ENCODE measurements around the gene VPS13C.
A peak's percentile ranks its signal among the peaks of the same experiment; 100 is the strongest.

Gene VPS13C

DNA sequence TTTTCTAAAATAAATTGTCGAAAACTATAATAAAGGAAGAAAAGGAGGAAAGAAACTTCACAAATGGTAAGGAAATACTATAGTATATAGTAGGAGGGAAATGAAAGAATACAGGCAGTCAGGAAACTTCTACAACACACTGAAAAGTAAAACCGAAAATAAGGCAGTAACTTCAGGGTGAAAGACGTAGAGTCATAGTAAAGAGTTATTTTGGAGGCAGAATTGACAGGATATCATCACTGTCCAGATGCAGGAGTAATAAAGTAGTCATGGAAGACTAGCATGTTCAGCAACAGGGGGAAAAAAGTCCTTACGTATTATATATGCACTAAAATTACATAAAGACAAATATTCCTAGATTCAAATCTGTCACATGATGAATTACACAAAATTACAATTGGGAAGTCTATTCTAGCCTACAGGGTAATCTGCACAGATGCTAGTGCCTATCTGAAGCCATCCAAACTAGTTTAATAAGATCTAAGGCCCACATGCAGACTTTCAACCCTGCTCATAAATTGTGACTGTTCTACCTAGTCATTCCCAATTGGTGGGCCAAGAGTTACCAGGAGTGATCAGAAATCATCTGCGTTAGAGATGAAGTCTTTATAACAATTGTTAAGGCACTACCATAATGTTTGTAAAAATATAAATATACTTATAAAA, 14.0 kb downstream of the VPS13C start:
- DNase-seq (ENCODE audit: low read depth), result no peak
- TF ChIP-seq, protein P1, sequence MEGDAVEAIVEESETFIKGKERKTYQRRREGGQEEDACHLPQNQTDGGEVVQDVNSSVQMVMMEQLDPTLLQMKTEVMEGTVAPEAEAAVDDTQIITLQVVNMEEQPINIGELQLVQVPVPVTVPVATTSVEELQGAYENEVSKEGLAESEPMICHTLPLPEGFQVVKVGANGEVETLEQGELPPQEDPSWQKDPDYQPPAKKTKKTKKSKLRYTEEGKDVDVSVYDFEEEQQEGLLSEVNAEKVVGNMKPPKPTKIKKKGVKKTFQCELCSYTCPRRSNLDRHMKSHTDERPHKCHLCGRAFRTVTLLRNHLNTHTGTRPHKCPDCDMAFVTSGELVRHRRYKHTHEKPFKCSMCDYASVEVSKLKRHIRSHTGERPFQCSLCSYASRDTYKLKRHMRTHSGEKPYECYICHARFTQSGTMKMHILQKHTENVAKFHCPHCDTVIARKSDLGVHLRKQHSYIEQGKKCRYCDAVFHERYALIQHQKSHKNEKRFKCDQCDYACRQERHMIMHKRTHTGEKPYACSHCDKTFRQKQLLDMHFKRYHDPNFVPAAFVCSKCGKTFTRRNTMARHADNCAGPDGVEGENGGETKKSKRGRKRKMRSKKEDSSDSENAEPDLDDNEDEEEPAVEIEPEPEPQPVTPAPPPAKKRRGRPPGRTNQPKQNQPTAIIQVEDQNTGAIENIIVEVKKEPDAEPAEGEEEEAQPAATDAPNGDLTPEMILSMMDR (conservative IDR thresholded peaks at IDR 0.05; ENCODE audit: low read depth, low read length), result no peak
- H3K4me3 ChIP-seq (ENCODE audit: low read depth, low read length), result no peak overlapping the region

DNA sequence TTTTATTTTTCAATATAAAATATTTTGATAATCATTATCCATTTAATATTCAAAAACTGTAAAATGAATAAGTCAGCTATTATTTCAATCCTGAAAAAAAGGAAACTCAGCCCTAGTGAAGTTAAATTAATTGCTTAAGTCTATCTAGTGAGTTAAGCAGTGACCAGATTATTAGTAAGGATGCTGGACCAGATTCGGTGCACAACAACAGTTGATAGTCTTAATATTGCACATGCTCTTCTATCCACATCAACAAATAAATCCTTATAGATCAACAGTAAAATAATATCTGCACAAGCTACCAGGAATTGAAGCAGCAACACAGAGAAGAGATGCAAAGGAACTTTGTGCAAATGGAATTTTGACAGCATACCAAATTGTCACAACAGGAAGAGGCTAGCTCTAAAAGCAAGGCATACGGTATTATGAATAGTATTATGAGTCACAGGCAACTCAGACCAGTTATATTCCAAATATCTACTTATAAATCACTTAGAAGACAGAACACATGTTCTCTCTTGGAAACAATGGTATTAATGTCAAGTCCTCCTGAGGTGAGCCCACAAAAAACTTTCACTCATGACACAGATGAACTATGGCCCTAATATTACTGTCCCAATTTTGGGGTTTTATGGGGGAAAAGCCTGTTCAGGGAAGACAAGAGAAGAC, 24.9 kb downstream of the VPS13C start:
- H3K4me3 ChIP-seq (ENCODE audit: low read depth, low read length), result no peak overlapping the region
- DNase-seq (ENCODE audit: low read depth), result peak; percentile 70
- TF ChIP-seq, protein P1 (conservative IDR thresholded peaks at IDR 0.05; ENCODE audit: low read depth, low read length), result no peak

DNA sequence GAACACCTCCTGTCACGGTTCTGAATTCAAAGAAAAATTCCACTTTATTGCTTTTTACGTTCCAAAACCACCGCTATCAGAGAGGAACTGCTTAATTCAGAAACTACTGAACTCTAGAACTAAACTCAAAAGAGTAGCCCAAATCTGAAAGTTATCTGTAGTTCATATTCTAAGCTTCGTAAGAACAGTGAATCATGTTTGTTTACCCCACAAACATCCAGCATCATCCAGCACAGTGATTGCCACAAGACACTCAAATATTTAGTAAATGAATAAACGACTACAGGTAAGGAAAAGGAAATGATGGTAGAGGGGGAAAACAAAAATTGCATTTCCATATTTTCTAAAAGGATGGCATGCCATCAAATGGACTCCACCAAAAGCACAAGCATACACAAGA, 32.3 kb downstream of the VPS13C start:
- TF ChIP-seq, protein P1 (conservative IDR thresholded peaks at IDR 0.05; ENCODE audit: low read depth, low read length), result no peak
- H3K4me3 ChIP-seq (ENCODE audit: low read depth, low read length), result no peak overlapping the region
- no peak for DNase-seq (ENCODE audit: low read depth)

DNA sequence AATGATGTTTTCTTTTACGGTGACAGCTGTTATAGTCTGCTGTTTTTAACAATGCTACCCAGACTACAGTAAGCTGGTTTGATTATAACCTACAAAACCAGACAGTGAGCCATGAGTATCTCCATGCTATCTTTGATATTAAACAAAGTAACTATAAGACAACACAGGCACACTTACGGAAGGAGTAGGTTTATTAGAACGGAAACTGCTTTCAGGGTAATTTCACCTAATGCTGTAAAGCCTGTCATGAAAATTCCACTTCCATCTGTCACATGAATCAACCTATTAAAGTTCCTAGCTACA, 33.0 kb downstream of the VPS13C start:
- TF ChIP-seq, protein P1 (conservative IDR thresholded peaks at IDR 0.05; ENCODE audit: low read depth, low read length), result no peak
- no peak for DNase-seq (ENCODE audit: low read depth)
- H3K4me3 ChIP-seq (ENCODE audit: low read depth, low read length), result no peak overlapping the region

DNA sequence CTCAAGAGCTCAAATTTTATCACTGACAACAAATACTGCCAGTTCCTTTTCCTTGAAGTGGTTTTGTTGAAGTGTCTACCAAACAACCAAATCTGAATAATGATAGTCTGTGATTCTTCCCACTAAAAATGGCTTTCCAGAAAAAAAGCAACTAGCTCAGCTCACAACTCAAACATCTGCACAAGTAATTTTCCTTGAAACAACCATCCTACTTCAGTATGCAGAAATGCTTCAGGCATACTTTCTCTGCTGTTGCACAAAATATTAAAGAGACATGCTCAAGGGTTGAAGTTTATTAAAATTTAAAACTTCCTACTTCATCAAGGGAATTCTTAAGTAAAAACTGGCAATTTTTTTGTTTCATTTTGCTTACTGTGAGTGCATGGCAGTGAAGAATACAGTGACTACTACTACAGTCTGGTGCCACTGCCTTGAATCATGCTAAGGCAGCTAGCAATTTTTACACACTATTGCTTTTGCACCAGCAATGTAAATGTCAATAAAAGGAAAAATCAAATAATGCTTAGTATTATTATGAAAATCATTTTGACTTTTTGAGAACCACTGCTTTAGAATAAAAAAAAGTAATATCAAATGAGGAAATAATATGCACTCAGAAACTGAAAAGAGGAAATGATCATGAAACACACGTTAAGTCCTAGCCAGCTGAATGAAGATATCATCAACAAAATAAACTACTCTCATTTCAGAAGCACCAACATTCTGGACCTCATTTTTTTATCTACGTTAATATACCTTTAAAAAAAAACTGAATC, 33.6 kb downstream of the VPS13C start:
- no peak overlapping the region for H3K4me3 ChIP-seq (ENCODE audit: low read depth, low read length)
- DNase-seq (ENCODE audit: low read depth), result no peak
- TF ChIP-seq, protein P1 (conservative IDR thresholded peaks at IDR 0.05; ENCODE audit: low read depth, low read length), result no peak

DNA sequence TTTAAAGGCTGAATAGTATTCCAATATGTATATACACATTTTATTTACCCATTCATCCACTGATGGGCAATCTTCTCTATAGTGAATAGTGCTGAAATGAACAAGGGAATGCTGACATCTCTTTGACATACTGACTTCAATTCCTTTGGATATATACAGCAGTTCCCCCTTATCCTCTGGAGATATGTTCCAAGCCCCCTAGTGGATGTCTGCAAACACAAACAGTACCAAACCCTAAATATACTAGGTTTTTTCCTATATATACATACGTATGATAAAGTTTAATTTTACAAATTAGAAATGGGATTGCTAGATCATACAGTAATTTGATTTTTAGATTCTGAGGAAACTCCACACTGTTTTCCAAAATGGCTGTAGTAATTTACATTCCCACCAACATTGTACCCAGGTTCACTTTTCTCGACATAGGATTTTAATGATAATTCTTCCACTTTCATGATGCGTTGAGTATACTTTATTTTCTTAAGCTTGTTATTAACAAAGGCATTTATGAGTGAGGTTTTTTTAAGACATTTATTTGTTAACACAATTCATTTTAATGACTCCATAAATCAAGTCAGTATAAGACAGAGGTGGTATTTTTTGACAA, 38.2 kb downstream of the VPS13C start:
- no peak overlapping the region for H3K4me3 ChIP-seq (ENCODE audit: low read depth, low read length)
- TF ChIP-seq, protein P1 (conservative IDR thresholded peaks at IDR 0.05; ENCODE audit: low read depth, low read length), result peak; percentile 55
- peak; percentile 22 for DNase-seq (ENCODE audit: low read depth)

Data from choroid plexus epithelial cell (primary cell).